H1 (cell line): Measurements from ENCODE around the gene TTC28. TPM values are rescaled to one million over a fixed set of nuclear protein-coding genes. Genes with fewer than 3 reads are reported as not detected.

ENCODE experiments used
- CTCF ChIA-PET: fragments of 300-600 bp; sonication (Branson Sonifier 250); formaldehyde crosslinking; loops from one replicate; lab custom pipeline; 2021; ENCODE audit not compliant: partially characterized antibody; lab: Charles Lee
- POLR2A ChIA-PET: fragments of 300-600 bp; sonication (Branson Sonifier 250); formaldehyde crosslinking; loops from one replicate; lab custom pipeline; 2021; ENCODE audit warnings: inconsistent platforms; ENCODE audit not compliant: partially characterized antibody; lab: Charles Lee
- DNase-seq, 2 experiments: peaks; one replicate each; pipeline versions ENCODE4 v3.0.0 to v3.0.0-alpha.2; 2010 to 2022; ENCODE audit warnings: low spot score in 2 of 2, low read depth in 1 of 2, mixed read lengths in 1 of 2
- FAIRE-seq: peaks from 2 replicates; lab custom pipeline; 2011; peaks lifted over from hg19 to GRCh38; lab: Jason Lieb, UNC
- H2AFZ ChIP-seq: 2 replicates; pipeline ENCODE4 v1.8.1; 2012; ENCODE audit warnings: low read length, inconsistent platforms
- H2AK5ac ChIP-seq: 2 replicates; pipeline ENCODE4 v1.6.1; 2013; ENCODE audit warnings: low read depth, low read length
- H2BK120ac ChIP-seq: replicated peaks from 2 replicates; pipeline ENCODE3; 2013; ENCODE audit warnings: low read depth, low read length, inconsistent platforms
- H2BK12ac ChIP-seq: 2 replicates; pipeline ENCODE4 v1.6.1; 2013; ENCODE audit warnings: low read depth, low read length
- H2BK15ac ChIP-seq: 2 replicates; pipeline ENCODE4 v1.6.1; 2013; ENCODE audit warnings: low read length
- H2BK20ac ChIP-seq: 2 replicates; pipeline ENCODE4 v1.6.1; 2013; ENCODE audit warnings: low read length
- H2BK5ac ChIP-seq: 2 replicates; pipeline ENCODE4 v1.6.1; 2013; ENCODE audit warnings: low read depth, low read length
- H3K14ac ChIP-seq: 2 replicates; pipeline ENCODE4 v1.6.1; 2013; ENCODE audit warnings: inconsistent platforms; ENCODE audit not compliant: insufficient read length
- H3K18ac ChIP-seq: 2 replicates; pipeline ENCODE4 v1.6.1; 2013; ENCODE audit warnings: low read length; ENCODE audit errors: extremely low read depth
- H3K23ac ChIP-seq: 2 replicates; pipeline ENCODE4 v1.6.1; 2013; ENCODE audit warnings: inconsistent platforms; ENCODE audit not compliant: insufficient read length
- H3K23me2 ChIP-seq: 2 replicates; pipeline ENCODE4 v1.6.1; 2013; ENCODE audit warnings: low read depth, low read length
- H3K27ac ChIP-seq: 2 replicates; pipeline ENCODE4 v1.6.1; 2011; ENCODE audit warnings: low read depth, low read length, inconsistent platforms
- H3K27me3 ChIP-seq, 4 experiments: replicated peaks in 1 of 4; 1 replicate in 1 of 4; 2 replicates in 3 of 4; pipeline versions ENCODE4 v1.6.1 to v1.8.1; 2011 to 2013; ENCODE audit warnings: low read length in 3 of 4, mild to moderate bottlenecking in 3 of 4, inconsistent platforms in 2 of 4, mixed read lengths in 2 of 4, moderate library complexity in 1 of 4; ENCODE audit not compliant: control insufficient read depth in 3 of 4, insufficient read depth in 3 of 4; ENCODE audit errors: extremely low read depth in 1 of 4
- H3K36me3 ChIP-seq, 4 experiments: 2 replicates each; pipeline versions ENCODE4 v1.6.1 to v1.8.1; 2011 to 2013; ENCODE audit warnings: mild to moderate bottlenecking in 4 of 4, low read length in 3 of 4, moderate library complexity in 2 of 4, control low read depth in 1 of 4, inconsistent platforms in 1 of 4; ENCODE audit not compliant: insufficient read depth in 4 of 4, control insufficient read depth in 2 of 4
- H3K4ac ChIP-seq: replicated peaks from 2 replicates; pipeline ENCODE3; 2013; ENCODE audit warnings: low read length, low read depth, mixed read lengths, inconsistent platforms; ENCODE audit not compliant: insufficient read length
- H3K4me1 ChIP-seq, 4 experiments: replicated peaks in 1 of 4; 1 replicate in 1 of 4; 2 replicates in 3 of 4; pipeline versions ENCODE4 v1.6.1 to v1.8.1; 2011 to 2013; ENCODE audit warnings: low read length in 3 of 4, inconsistent platforms in 2 of 4, mixed read lengths in 1 of 4; ENCODE audit not compliant: insufficient read depth in 4 of 4, control insufficient read depth in 3 of 4
- H3K4me2 ChIP-seq, 2 experiments: 2 replicates each; pipeline versions ENCODE4 v1.6.1 to v1.8.1; 2011 to 2013; ENCODE audit warnings: low read depth in 2 of 2, low read length in 2 of 2, control low read depth in 1 of 2, inconsistent platforms in 1 of 2, mild to moderate bottlenecking in 1 of 2; ENCODE audit not compliant: insufficient read depth in 1 of 2
- H3K4me3 ChIP-seq, 4 experiments: fragments of 200-600, 300-600 bp in 1 of 4; sonication (generic), shearing (Covaris generic), sonication (Bioruptor Twin) in 1 of 4; 2 replicates each; pipeline versions ENCODE4 v1.5.1 to v1.8.1; 2011 to 2016; ENCODE audit warnings: low read length in 4 of 4, low read depth in 3 of 4, control low read depth in 2 of 4, inconsistent platforms in 2 of 4, mild to moderate bottlenecking in 2 of 4, mixed read lengths in 1 of 4, moderate library complexity in 1 of 4; ENCODE audit not compliant: insufficient read depth in 2 of 4; ENCODE audit errors: extremely low read depth in 1 of 4
- H3K56ac ChIP-seq: replicated peaks from 2 replicates; pipeline ENCODE3; 2013; ENCODE audit warnings: low read depth, mild to moderate bottlenecking, mixed read lengths, low read length, inconsistent platforms; ENCODE audit not compliant: insufficient read length
- H3K79me1 ChIP-seq: 2 replicates; pipeline ENCODE4 v1.6.1; 2013; ENCODE audit warnings: low read depth, low read length, control low read depth
- H3K79me2 ChIP-seq, 2 experiments: 2 replicates each; pipeline versions ENCODE4 v1.6.1 to v1.8.1; 2012 to 2013; ENCODE audit warnings: low read length in 2 of 2, mild to moderate bottlenecking in 2 of 2, inconsistent platforms in 1 of 2; ENCODE audit not compliant: insufficient read depth in 2 of 2, control insufficient read depth in 1 of 2
- H3K9ac ChIP-seq, 4 experiments: replicated peaks in 1 of 4; 1 replicate in 1 of 4; 2 replicates in 3 of 4; pipeline versions ENCODE4 v1.6.1 to v1.8.1; 2011 to 2013; ENCODE audit warnings: low read depth in 3 of 4, low read length in 3 of 4, control low read depth in 2 of 4, mild to moderate bottlenecking in 2 of 4, moderate library complexity in 2 of 4, inconsistent platforms in 1 of 4; ENCODE audit errors: extremely low read depth in 1 of 4
- H3K9me3 ChIP-seq, 2 experiments: 2 replicates each; pipeline versions ENCODE4 v1.6.1 to v1.8.1; 2012 to 2013; ENCODE audit warnings: mild to moderate bottlenecking in 2 of 2, moderate library complexity in 2 of 2, control low read depth in 1 of 2, inconsistent platforms in 1 of 2, low read depth in 1 of 2, low read length in 1 of 2, mixed read lengths in 1 of 2; ENCODE audit not compliant: insufficient read depth in 2 of 2
- H4K20me1 ChIP-seq, 2 experiments: replicated peaks in 1 of 2; 2 replicates each; pipeline versions ENCODE3 to v1.8.1; 2011 to 2013; ENCODE audit warnings: inconsistent platforms in 2 of 2, low read length in 2 of 2, mild to moderate bottlenecking in 1 of 2; ENCODE audit not compliant: insufficient read depth in 2 of 2, control insufficient read depth in 1 of 2
- H4K5ac ChIP-seq: 2 replicates; pipeline ENCODE4 v1.6.1; 2013; ENCODE audit warnings: low read length, low read depth, mixed read lengths, inconsistent platforms; ENCODE audit not compliant: insufficient read length
- H4K8ac ChIP-seq: 2 replicates; pipeline ENCODE4 v1.8.0; 2013; ENCODE audit warnings: mild to moderate bottlenecking, moderate library complexity, low read length, inconsistent platforms; ENCODE audit not compliant: insufficient read depth; ENCODE audit errors: extremely low read depth
- H4K91ac ChIP-seq: replicated peaks from 2 replicates; pipeline ENCODE3; 2013; ENCODE audit warnings: low read length, mixed read lengths, inconsistent platforms; ENCODE audit not compliant: insufficient read length
- SP2 ChIP-seq: IDR thresholded peaks from 2 replicates; pipeline ENCODE4 v1.6.1; 2012; ENCODE audit warnings: mild to moderate bottlenecking, low read length, inconsistent platforms
- SP4 ChIP-seq: IDR thresholded peaks from 2 replicates; pipeline ENCODE4 v1.6.1; 2012; ENCODE audit warnings: low read length, inconsistent platforms
- TAF7 ChIP-seq: optimal IDR thresholded peaks from 2 replicates; pipeline ENCODE3; 2011; ENCODE audit warnings: low read depth, mild to moderate bottlenecking, inconsistent platforms, low read length, moderate library complexity, borderline replicate concordance
- WGBS, 2 experiments: shearing (Covaris generic) in 1 of 2; methylation state at CpG; one replicate each; pipeline versions ENCODE4 v1.1.6 to v1.1.7; 2013 to 2015; ENCODE audit warnings: low lambda C conversion rate in 2 of 2, mixed read lengths in 2 of 2, inconsistent platforms in 1 of 2, low coverage in 1 of 2, missing lambda C conversion rate in 1 of 2; ENCODE audit not compliant: insufficient replicate concordance in 2 of 2, insufficient coverage in 1 of 2, insufficient read length in 1 of 2; ENCODE audit errors: extremely low coverage in 1 of 2, missing lambda C conversion rate in 1 of 2; 5-methylcytosine and 5-hydroxymethylcytosine counted together
- polyA plus RNA-seq, 7 experiments: library from polyadenylated mRNA; depleted of rRNA in 3 of 7; stranded (reverse) in 5 of 7; unstranded in 2 of 7; fragments of >200 nt in 5 of 7; fragments of 200-250 nt in 2 of 7; gene quantifications; 1 replicate in 5 of 7; 2 replicates in 1 of 7; 4 replicates in 1 of 7; pipeline versions ENCODE4 v1.2.1 to v1.2.3, GENCODE V29; 2011 to 2013; ENCODE audit warnings: missing spikeins in 2 of 7, mixed read lengths in 2 of 7
- total RNA-seq: library from RNA; stranded (reverse); fragmentation: NEBNext Ultra II Directional; extraction: Animal tissue kit (Norgen Biotek cat#: 25700); gene quantifications from 2 replicates; pipeline ENCODE4 v1.2.1, GENCODE V29; 2021

Gene TTC28
- total and polyA plus RNA-seq, 2 of the 8 experiments (the other 6 are each of a cell fraction or from before 2014, with no cell fraction given) = 2.6 to 12.6 TPM

DNA sequence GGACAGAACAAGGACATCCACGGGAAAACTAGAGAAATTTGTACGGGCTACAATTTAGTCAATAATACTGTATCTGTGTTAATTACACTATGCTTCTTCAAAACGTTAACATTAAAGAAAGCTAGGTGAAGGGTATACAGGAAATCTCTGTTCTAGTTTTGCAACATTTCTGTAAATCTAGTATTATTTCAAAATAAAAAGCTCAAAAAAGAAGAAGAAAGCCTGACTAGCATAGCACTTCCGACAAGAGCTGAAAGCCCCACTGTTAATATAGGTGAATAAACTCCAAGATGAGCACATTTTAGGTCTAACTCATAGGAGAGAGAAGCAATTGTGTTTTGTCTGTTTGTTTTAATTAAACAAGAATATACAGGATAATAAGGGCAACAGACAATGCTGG lies 299.7 kb downstream of the TTC28 start:
- Histone ChIP-seq H3K4me3 (no peak overlapping the region), H3K56ac (no peak overlapping the region), H3K9ac (no peak overlapping the region), H3K79me1 (no peaks in the 10 kb centered on the region), H4K8ac (no peak overlapping the region), H4K91ac (no peak overlapping the region), H2BK15ac (no peak overlapping the region), H2BK5ac (no peak overlapping the region), H2BK20ac (no peak overlapping the region), H3K14ac (no peak overlapping the region), H3K23me2 (no peaks in the 10 kb centered on the region), H2BK120ac (no peak overlapping the region), H2AFZ (no peak overlapping the region), H3K79me2 (no peaks in the 10 kb centered on the region), H4K20me1 (no peaks in the 10 kb centered on the region), H3K23ac (no peak overlapping the region), H3K27ac (no peak overlapping the region), H3K27me3 (no peaks in the 10 kb centered on the region), H3K9me3 (no peaks in the 10 kb centered on the region), H3K4me1 (peaks cover 0 to 2% (median 0%) of the 10 kb centered on the region in 4 experiments; a peak in 2 of 7 replicates), H3K18ac (no peak overlapping the region), H4K5ac (no peak overlapping the region), H2AK5ac (no peak overlapping the region), H3K36me3 (no peaks in the 10 kb centered on the region), H3K4me2 (no peak overlapping the region), H2BK12ac (no peak overlapping the region), H3K4ac (no peak overlapping the region)
- no peak for FAIRE-seq
- no peak for DNase-seq
- WGBS, 2 experiments = 88% methylated on average over 4 of the region's 4 CpGs; no CpG with 5 or more reads in 1 of the 2 experiments
- TF ChIP-seq SP2 = no peak
- TF ChIP-seq TAF7 = no peak
- no peak for TF ChIP-seq SP4
- ChIA-PET CTCF (interaction anchor here (0.9 kb wide), 1 partner anchor 250 kb away, joined by 4 read pairs; no protein-coding TSS in a partner anchor), POLR2A (no interaction called here)
